Activated CD4-positive, alpha-beta memory T cell treated with anti-CD3 and anti-CD28 coated beads, Interleukin-2, amount 10 ng/mL, durations not matched to agents 7 days and 5 days (primary cell): Measurements from ENCODE around the gene PALLD. TPM values are rescaled to one million over a fixed set of nuclear protein-coding genes. Genes with fewer than 3 reads are reported as not detected.

Experiments
- CTCF ChIA-PET: fragments of 350-600 bp; sonication (Branson Sonifier 250); formaldehyde crosslinking; loops from one replicate; lab custom pipeline; 2021; ENCODE audit warnings: antibody characterized with exemption, inconsistent platforms; lab: Charles Lee
- POLR2A ChIA-PET: fragments of 350-600 bp; sonication (Branson Sonifier 250); formaldehyde crosslinking; loops from one replicate; lab custom pipeline; 2021; ENCODE audit warnings: antibody characterized with exemption; lab: Charles Lee
- DNase-seq: peaks from one replicate; pipeline ENCODE4 v3.0.0-alpha.2; 2020
- H3K27ac Mint-ChIP-seq: one replicate; pipeline ENCODE4 v1.8.0; 2021; ENCODE audit warnings: mild to moderate bottlenecking, mixed read lengths
- H3K27me3 Mint-ChIP-seq: one replicate; pipeline ENCODE4 v1.8.0; 2021; ENCODE audit warnings: mixed read lengths
- H3K36me3 Mint-ChIP-seq: one replicate; pipeline ENCODE4 v1.8.0; 2021; ENCODE audit warnings: low read depth, mixed read lengths
- H3K4me1 Mint-ChIP-seq: one replicate; pipeline ENCODE4 v1.8.0; 2021; ENCODE audit warnings: mixed read lengths
- H3K4me3 Mint-ChIP-seq: one replicate; pipeline ENCODE4 v1.8.0; 2021; ENCODE audit warnings: mild to moderate bottlenecking, mixed read lengths
- H3K9me3 Mint-ChIP-seq: one replicate; pipeline ENCODE4 v1.8.0; 2021; ENCODE audit warnings: mixed read lengths
- total RNA-seq, 2 experiments: library from RNA; stranded (reverse); gene quantifications; one replicate each; pipeline ENCODE4 v1.2.3, GENCODE V29; 2021

The PALLD gene
- total RNA-seq, 2 experiments from 2014 or later, result 5.4 to 5.8 TPM

GRCh38 chr4:168631241-168632162 is 134.7 kb downstream of the PALLD start:
- no peak for DNase-seq
- no peaks in the 10 kb centered on the region for H3K36me3 Mint-ChIP-seq
- no peak overlapping the region for H3K27ac Mint-ChIP-seq
- H3K4me3 Mint-ChIP-seq, result no peak overlapping the region
- H3K4me1 Mint-ChIP-seq, result peaks cover 20% of the 10 kb centered on the region
- no peaks in the 10 kb centered on the region for H3K9me3 Mint-ChIP-seq
- H3K27me3 Mint-ChIP-seq, result peaks cover 73% of the 10 kb centered on the region
- ChIA-PET CTCF (no interaction called here), POLR2A (interaction anchor here (0.6 kb wide), 1 partner anchor 142 kb away, joined by 5 read pairs; no protein-coding TSS in a partner anchor)

- H3K4me3 Mint-ChIP-seq, result no peak overlapping the region
- DNase-seq, result no peak
- POLR2A ChIA-PET, result no interaction called here
These were observed 135.5 kb downstream of the PALLD start for GRCh38 chr4:168632301-168632725.

DNA sequence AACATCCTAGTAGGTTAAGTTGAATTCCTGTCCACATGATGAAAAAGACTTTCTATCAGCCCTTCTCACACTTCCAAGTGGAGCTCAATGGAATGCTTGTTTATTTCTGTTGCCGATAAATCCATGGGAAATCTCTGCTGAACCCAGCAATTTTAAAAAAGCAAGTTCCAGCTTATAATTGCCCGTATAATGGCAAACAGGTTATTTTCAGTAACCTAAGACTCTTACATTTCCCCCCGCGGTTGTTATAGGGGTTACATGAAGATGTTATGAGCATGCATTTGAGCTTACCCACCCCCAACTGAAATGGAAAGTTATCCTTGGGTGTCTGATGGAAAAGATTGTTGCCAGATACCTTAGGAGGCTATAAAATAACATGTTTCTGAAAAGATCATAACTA is 136.2 kb downstream of the PALLD start:
- no peak overlapping the region for H3K4me3 Mint-ChIP-seq
- no peak overlapping the region for H3K27ac Mint-ChIP-seq
- ChIA-PET CTCF (interaction anchor here (1.1 kb wide), 1 partner anchor 99 kb away, joined by 3 read pairs; no protein-coding TSS in a partner anchor), POLR2A (no interaction called here)
- no peaks in the 10 kb centered on the region for H3K36me3 Mint-ChIP-seq
- peaks cover 73% of the 10 kb centered on the region for H3K27me3 Mint-ChIP-seq
- DNase-seq, result no peak
- no peaks in the 10 kb centered on the region for H3K9me3 Mint-ChIP-seq
- H3K4me1 Mint-ChIP-seq, result peaks cover 20% of the 10 kb centered on the region

More at GRCh38 chr4:168632301-168632725, 135.5 kb downstream of the PALLD start:
- Mint-ChIP-seq H3K4me1 (peaks cover 20% of the 10 kb centered on the region), H3K27ac (no peak overlapping the region), H3K27me3 (peaks cover 73% of the 10 kb centered on the region), H3K36me3 (no peaks in the 10 kb centered on the region), H3K9me3 (no peaks in the 10 kb centered on the region)
- CTCF ChIA-PET, result no interaction called here

- no peak for DNase-seq
- Mint-ChIP-seq H3K9me3 (no peaks in the 10 kb centered on the region), H3K36me3 (no peaks in the 10 kb centered on the region), H3K27me3 (peaks cover 70% of the 10 kb centered on the region), H3K27ac (no peak overlapping the region), H3K4me3 (no peak overlapping the region), H3K4me1 (peaks cover 20% of the 10 kb centered on the region)
- ChIA-PET CTCF (interaction anchor here (1.1 kb wide), 1 partner anchor 98 kb away, joined by 3 read pairs; no protein-coding TSS in a partner anchor), POLR2A (no interaction called here)
These were observed 136.6 kb downstream of the PALLD start for GRCh38 chr4:168633496-168633895.

GRCh38 chr4:168634276-168634802 is 137.5 kb downstream of the PALLD start:
- ChIA-PET POLR2A (no interaction called here), CTCF (interaction anchor here (1.3 kb wide), 1 partner anchor 48 kb away, joined by 3 read pairs; no protein-coding TSS in a partner anchor)
- DNase-seq, result peak; percentile 31
- Mint-ChIP-seq H3K9me3 (no peaks in the 10 kb centered on the region), H3K27me3 (peaks cover 70% of the 10 kb centered on the region), H3K27ac (no peak overlapping the region), H3K36me3 (no peaks in the 10 kb centered on the region), H3K4me3 (peak overlapping the region; percentile 2), H3K4me1 (peaks cover 20% of the 10 kb centered on the region)

GRCh38 chr4:168636040-168636439 is 139.2 kb downstream of the PALLD start:
- H3K27me3 Mint-ChIP-seq, result peaks cover 56% of the 10 kb centered on the region
- H3K4me1 Mint-ChIP-seq, result peaks cover 18% of the 10 kb centered on the region
- DNase-seq, result no peak
- H3K27ac Mint-ChIP-seq, result no peak overlapping the region
- ChIA-PET CTCF (no interaction called here), POLR2A (no interaction called here)
- no peaks in the 10 kb centered on the region for H3K36me3 Mint-ChIP-seq
- H3K4me3 Mint-ChIP-seq, result no peak overlapping the region
- no peaks in the 10 kb centered on the region for H3K9me3 Mint-ChIP-seq

- H3K4me3 Mint-ChIP-seq, result no peak overlapping the region
- CTCF ChIA-PET, result no interaction called here
- no peak for DNase-seq
- H3K27me3 Mint-ChIP-seq, result peaks cover 51% of the 10 kb centered on the region
- POLR2A ChIA-PET, result no interaction called here
- H3K27ac Mint-ChIP-seq, result no peak overlapping the region
- peaks cover 17% of the 10 kb centered on the region for H3K4me1 Mint-ChIP-seq
- H3K9me3 Mint-ChIP-seq, result no peaks in the 10 kb centered on the region
- H3K36me3 Mint-ChIP-seq, result no peaks in the 10 kb centered on the region
These were observed 139.8 kb downstream of the PALLD start for GRCh38 chr4:168636506-168637196.

GRCh38 chr4:168637872-168638756 is 141.3 kb downstream of the PALLD start:
- ChIA-PET POLR2A (no interaction called here), CTCF (no interaction called here)
- Mint-ChIP-seq H3K4me1 (peaks cover 11% of the 10 kb centered on the region), H3K36me3 (no peaks in the 10 kb centered on the region), H3K9me3 (no peaks in the 10 kb centered on the region), H3K27me3 (peaks cover 39% of the 10 kb centered on the region), H3K4me3 (no peak overlapping the region), H3K27ac (no peak overlapping the region)
- no peak for DNase-seq

DNA sequence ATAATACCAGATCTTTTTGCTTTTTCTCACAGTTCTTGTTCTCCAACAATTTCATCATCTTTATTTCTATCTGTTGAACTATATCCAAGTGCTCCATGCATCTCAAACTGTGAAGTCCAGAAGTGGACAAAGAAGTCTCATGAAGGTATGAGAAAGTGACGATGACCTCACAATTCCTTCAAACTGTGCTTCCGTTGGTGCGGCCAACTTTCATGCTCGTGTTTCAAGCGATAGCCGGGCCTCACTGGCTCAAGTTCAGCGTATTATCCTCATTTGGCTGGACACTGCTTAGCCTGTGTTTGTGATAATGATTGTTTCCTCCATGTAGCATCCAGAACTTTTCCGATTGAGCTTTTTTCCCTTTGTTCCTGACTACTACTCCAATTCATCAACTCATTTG is 143.1 kb downstream of the PALLD start:
- no peak overlapping the region for H3K4me3 Mint-ChIP-seq
- no peaks in the 10 kb centered on the region for H3K9me3 Mint-ChIP-seq
- no peak for DNase-seq
- no peaks in the 10 kb centered on the region for H3K36me3 Mint-ChIP-seq
- peaks cover 28% of the 10 kb centered on the region for H3K27me3 Mint-ChIP-seq
- H3K27ac Mint-ChIP-seq, result no peak overlapping the region
- POLR2A ChIA-PET, result no interaction called here
- CTCF ChIA-PET, result no interaction called here
- peaks cover under 1% of the 10 kb centered on the region for H3K4me1 Mint-ChIP-seq

GRCh38 chr4:168641811-168642140 is 144.9 kb downstream of the PALLD start:
- Mint-ChIP-seq H3K9me3 (no peaks in the 10 kb centered on the region), H3K4me3 (no peak overlapping the region), H3K4me1 (no peaks in the 10 kb centered on the region), H3K27ac (no peak overlapping the region), H3K27me3 (peaks cover 15% of the 10 kb centered on the region), H3K36me3 (no peaks in the 10 kb centered on the region)
- no peak for DNase-seq
- ChIA-PET CTCF (no interaction called here), POLR2A (no interaction called here)

DNA sequence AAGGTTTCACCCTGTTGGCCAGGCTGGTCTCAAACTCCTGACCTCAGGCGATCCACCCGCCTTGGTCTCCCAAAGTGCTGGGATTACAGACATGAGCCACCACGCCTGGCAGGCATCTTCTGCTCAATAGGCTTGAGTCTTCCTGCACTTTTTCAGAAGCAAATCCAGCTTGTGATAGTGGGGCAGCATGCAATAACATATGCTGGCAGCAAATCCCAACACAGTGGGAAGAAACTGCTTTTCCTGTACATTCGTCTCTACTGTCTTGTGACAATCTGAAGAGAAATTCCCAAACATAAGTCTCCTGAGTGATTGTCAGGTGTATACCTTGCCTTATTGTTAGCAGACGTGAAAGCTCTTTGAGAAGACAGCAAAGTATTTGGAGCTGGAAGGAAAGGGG is 145.7 kb downstream of the PALLD start:
- DNase-seq, result no peak
- Mint-ChIP-seq H3K27me3 (peaks cover 15% of the 10 kb centered on the region), H3K9me3 (no peaks in the 10 kb centered on the region), H3K4me1 (no peaks in the 10 kb centered on the region), H3K4me3 (no peak overlapping the region), H3K27ac (no peak overlapping the region), H3K36me3 (no peaks in the 10 kb centered on the region)
- POLR2A ChIA-PET, result no interaction called here
- CTCF ChIA-PET, result no interaction called here

GRCh38 chr4:168643111-168643795 is 146.4 kb downstream of the PALLD start:
- H3K4me1 Mint-ChIP-seq, result no peaks in the 10 kb centered on the region
- no peak overlapping the region for H3K4me3 Mint-ChIP-seq
- CTCF ChIA-PET, result no interaction called here
- no peaks in the 10 kb centered on the region for H3K36me3 Mint-ChIP-seq
- peaks cover 15% of the 10 kb centered on the region for H3K27me3 Mint-ChIP-seq
- no peaks in the 10 kb centered on the region for H3K9me3 Mint-ChIP-seq
- H3K27ac Mint-ChIP-seq, result no peak overlapping the region
- POLR2A ChIA-PET, result no interaction called here
- DNase-seq, result no peak
